Vagina (tissue), 2 donors: ENCODE data around the gene MTMR12. TPM values are rescaled to one million over a fixed set of nuclear protein-coding genes. Genes with fewer than 3 reads are reported as not detected.

ENCODE experiments used
- DNase-seq, 2 donors: peaks; one replicate each; pipeline ENCODE4 v3.0.0-alpha.2; 2017; ENCODE audit errors: extremely low spot score in 2 of 2
- H3K27ac ChIP-seq: fragments of 200-600 bp; sonication (generic); one replicate; pipeline ENCODE4 v1.5.1; 2019
- H3K27me3 ChIP-seq: fragments of 200-600 bp; sonication (generic); one replicate; pipeline ENCODE4 v1.5.1; 2019
- H3K36me3 ChIP-seq, 2 donors: fragments of 200-600 bp; sonication (generic); one replicate each; pipeline ENCODE4 v1.5.1; 2017 to 2019
- H3K4me1 ChIP-seq: fragments of 200-600 bp; sonication (generic); one replicate; pipeline ENCODE4 v1.5.1; 2019
- H3K4me3 ChIP-seq, 2 donors: fragments of 200-600 bp; sonication (generic); 1 replicate in 1 of 2; 2 replicates in 1 of 2; pipeline ENCODE4 v1.5.1; 2016 to 2019
- H3K9me3 ChIP-seq: fragments of 200-600 bp; sonication (generic); one replicate; pipeline ENCODE4 v1.5.1; 2019
- POLR2A ChIP-seq, 2 donors: fragments of 450-650 bp; IDR thresholded peaks; one replicate each; pipeline ENCODE4 v1.6.1; 2017; ENCODE audit warnings: antibody characterized with exemption in 2 of 2, mild to moderate bottlenecking in 2 of 2, moderate library complexity in 2 of 2
- POLR2AphosphoS5 ChIP-seq, 2 donors: sonication (generic); formaldehyde crosslinking; IDR thresholded peaks; one replicate each; pipeline ENCODE4 v1.9.0; 2017; ENCODE audit warnings: antibody characterized with exemption in 2 of 2, mild to moderate bottlenecking in 2 of 2, low read depth in 1 of 2; ENCODE audit not compliant: insufficient read depth in 1 of 2
- intact Hi-C: fragments of 100-400 bp; cut with DNase I; formaldehyde crosslinking; loops from one replicate; pipeline ENCODE4 v1.15.1; 2023
- total RNA-seq: library from RNA; depleted of rRNA; stranded (reverse); fragments of >200 nt; gene quantifications from one replicate; pipeline ENCODE4 v1.2.3, GENCODE V29; 2016
- TF ChIP-seq, protein P1 (sequence below), 3 experiments: fragments of 450-650 bp in 2 of 3; fragments of 200-600 bp in 1 of 3; sonication (generic) in 1 of 3; IDR thresholded peaks; one replicate each; pipeline ENCODE4 v1.5.1; 2017 to 2019; ENCODE audit warnings: antibody characterized with exemption in 3 of 3, mild to moderate bottlenecking in 2 of 3, moderate library complexity in 2 of 3

The MTMR12 gene
- total RNA-seq, 1 donor from 2014 or later, result 23.8 TPM

DNA sequence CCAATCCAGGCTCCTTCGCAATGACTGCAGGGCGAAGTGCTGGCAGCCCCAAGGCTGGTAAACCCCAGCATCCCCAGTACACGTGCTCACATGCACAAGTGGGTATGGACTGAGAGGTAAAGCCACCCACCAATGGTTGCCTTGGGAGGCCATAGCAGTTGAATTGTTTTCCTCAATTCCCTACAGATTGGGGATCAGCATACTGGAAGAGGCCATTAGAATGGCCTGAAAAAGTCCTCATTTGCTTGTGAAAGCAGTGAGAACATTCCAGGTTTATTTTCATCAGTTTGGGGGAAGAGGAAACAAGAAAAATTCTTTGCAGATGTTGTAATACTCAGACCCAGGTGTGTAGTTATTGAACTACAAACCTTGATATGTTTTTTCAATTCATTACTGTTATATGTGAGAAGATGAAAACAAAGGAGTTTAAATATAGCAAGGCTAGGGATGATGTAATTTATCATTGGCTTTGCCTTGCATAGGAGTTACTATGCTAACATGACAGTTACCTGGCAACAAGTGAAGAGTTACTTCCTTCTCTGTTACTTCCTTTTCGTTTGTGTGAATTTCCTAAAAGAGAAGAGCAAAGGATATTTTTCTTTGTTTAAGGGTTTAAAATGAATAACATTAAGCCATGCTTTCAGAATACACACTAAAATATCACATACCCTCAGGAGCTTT, 36.4 kb downstream of the MTMR12 start:
- peaks cover 7% of the 10 kb centered on the region for H3K4me1 ChIP-seq
- H3K4me3 ChIP-seq, result no peak overlapping the region
- no peaks in the 10 kb centered on the region for H3K27me3 ChIP-seq
- H3K9me3 ChIP-seq, result no peaks in the 10 kb centered on the region
- peaks cover 0 to 17% of the 10 kb centered on the region in 2 donors for H3K36me3 ChIP-seq
- DNase-seq, result no peak
- no peak for TF ChIP-seq POLR2AphosphoS5 (IDR thresholded peaks at IDR 0.05; ENCODE audit: insufficient read depth in 1 of 2, low read depth in 1 of 2)
- TF ChIP-seq, protein P1, sequence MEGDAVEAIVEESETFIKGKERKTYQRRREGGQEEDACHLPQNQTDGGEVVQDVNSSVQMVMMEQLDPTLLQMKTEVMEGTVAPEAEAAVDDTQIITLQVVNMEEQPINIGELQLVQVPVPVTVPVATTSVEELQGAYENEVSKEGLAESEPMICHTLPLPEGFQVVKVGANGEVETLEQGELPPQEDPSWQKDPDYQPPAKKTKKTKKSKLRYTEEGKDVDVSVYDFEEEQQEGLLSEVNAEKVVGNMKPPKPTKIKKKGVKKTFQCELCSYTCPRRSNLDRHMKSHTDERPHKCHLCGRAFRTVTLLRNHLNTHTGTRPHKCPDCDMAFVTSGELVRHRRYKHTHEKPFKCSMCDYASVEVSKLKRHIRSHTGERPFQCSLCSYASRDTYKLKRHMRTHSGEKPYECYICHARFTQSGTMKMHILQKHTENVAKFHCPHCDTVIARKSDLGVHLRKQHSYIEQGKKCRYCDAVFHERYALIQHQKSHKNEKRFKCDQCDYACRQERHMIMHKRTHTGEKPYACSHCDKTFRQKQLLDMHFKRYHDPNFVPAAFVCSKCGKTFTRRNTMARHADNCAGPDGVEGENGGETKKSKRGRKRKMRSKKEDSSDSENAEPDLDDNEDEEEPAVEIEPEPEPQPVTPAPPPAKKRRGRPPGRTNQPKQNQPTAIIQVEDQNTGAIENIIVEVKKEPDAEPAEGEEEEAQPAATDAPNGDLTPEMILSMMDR (IDR thresholded peaks at IDR 0.05), result no peak
- intact Hi-C loops, result no loop called here
- no peak overlapping the region for H3K27ac ChIP-seq

DNA sequence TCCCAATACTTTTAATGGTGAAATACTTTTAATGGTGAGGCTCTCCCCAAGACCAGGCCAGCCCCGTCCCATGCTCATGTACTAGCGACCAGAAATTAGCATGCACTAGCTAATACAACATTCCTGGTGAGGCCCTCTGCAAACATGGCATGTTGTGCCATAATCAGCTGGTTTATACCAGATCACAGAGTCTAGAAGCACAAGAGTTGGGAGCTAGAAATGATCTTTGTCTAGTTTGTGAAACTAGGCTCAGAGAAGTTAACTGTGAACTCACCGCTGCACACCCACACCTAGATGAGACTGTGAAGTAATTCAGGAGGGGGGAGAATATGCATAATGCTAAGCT, 37.4 kb downstream of the MTMR12 start:
- TF ChIP-seq POLR2A (IDR thresholded peaks at IDR 0.05) (no peak), POLR2AphosphoS5 (IDR thresholded peaks at IDR 0.05; ENCODE audit: insufficient read depth in 1 of 2, low read depth in 1 of 2) (no peak)
- TF ChIP-seq, protein P1 (IDR thresholded peaks at IDR 0.05), result no peak
- peaks cover 0 to 26% of the 10 kb centered on the region in 2 donors for H3K36me3 ChIP-seq
- no peak for DNase-seq
- peak overlapping the region; percentile 28 for H3K27ac ChIP-seq
- peaks cover 7% of the 10 kb centered on the region for H3K4me1 ChIP-seq
- no peaks in the 10 kb centered on the region for H3K9me3 ChIP-seq
- H3K4me3 ChIP-seq, result no peak overlapping the region
- H3K27me3 ChIP-seq, result no peaks in the 10 kb centered on the region
- intact Hi-C loops, result no loop called here

DNA sequence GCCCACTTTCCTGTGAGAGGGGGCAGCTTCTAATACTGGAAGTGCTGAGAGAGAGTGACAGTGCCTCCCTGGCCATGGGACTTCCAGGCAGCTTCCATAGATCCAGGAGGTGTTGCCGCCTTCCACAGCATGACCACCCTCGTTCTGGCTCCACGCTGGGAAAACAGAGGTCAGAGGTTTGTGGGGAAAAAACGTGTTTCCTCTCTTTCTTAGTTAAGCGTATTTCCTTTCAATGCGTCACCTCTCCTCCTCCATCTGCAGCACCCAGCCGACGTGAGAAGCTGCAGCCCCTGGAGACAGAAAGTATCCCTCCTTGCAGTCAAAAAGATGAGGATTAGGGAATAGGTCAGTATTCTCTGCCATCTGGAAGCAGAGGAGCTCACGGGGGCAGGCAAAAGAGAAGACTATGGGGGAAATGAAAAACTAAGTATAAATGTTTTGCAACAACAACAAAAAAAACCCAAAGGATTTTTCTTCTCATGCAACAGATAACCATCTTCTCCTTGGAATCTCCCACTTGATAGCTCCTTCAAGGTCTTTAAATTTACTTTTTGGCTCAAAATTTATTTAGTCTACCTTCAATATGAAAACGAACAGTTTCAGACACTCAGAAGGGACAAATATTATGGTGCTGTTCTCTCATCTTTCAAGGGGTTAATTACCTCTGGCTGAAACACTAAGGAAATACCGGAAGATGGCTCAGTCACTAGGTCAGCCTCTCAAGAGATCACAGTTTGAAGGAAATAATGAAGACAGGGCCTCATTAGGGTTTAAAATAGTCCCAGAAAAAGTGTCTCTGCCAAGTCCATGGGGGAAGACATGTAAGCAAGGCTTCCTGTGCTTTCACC, 38.0 kb downstream of the MTMR12 start:
- Histone ChIP-seq H3K4me1 (peaks cover 7% of the 10 kb centered on the region), H3K4me3 (no peak overlapping the region), H3K27ac (peak overlapping the region; percentile 28), H3K9me3 (no peaks in the 10 kb centered on the region), H3K27me3 (no peaks in the 10 kb centered on the region), H3K36me3 (peaks cover 0 to 30% of the 10 kb centered on the region in 2 donors)
- intact Hi-C loops, result no loop called here
- no peak for TF ChIP-seq POLR2A (IDR thresholded peaks at IDR 0.05)
- no peak for TF ChIP-seq POLR2AphosphoS5 (IDR thresholded peaks at IDR 0.05; ENCODE audit: insufficient read depth in 1 of 2, low read depth in 1 of 2)
- TF ChIP-seq, protein P1 (IDR thresholded peaks at IDR 0.05), result no peak
- DNase-seq, result no peak

DNA sequence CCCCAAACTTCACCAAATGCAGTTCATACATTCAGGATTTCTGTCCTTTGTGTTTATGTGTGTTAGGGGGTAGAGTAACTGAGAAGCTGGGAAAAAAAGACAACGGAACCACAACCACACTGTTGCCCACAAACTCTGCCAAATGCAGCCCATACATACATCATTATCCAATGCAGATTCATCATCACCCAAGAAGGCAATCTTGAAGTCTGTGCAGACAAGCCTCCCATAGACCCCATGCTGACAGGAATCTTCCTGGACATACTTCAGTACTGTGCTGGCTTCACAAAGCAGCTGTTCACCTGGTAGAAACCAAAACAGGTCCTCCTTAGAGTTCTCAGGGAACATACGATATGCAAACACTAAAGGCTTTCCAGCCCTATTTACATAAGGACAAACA, 38.9 kb downstream of the MTMR12 start:
- Histone ChIP-seq H3K9me3 (no peaks in the 10 kb centered on the region), H3K27ac (no peak overlapping the region), H3K36me3 (peaks cover 0 to 30% of the 10 kb centered on the region in 2 donors), H3K4me1 (peaks cover 7% of the 10 kb centered on the region), H3K27me3 (no peaks in the 10 kb centered on the region), H3K4me3 (no peak overlapping the region)
- no peak for DNase-seq
- TF ChIP-seq, protein P1 (IDR thresholded peaks at IDR 0.05), result no peak
- TF ChIP-seq POLR2A (IDR thresholded peaks at IDR 0.05), result no peak
- no peak for TF ChIP-seq POLR2AphosphoS5 (IDR thresholded peaks at IDR 0.05; ENCODE audit: insufficient read depth in 1 of 2, low read depth in 1 of 2)
- intact Hi-C loops, result no loop called here

DNA sequence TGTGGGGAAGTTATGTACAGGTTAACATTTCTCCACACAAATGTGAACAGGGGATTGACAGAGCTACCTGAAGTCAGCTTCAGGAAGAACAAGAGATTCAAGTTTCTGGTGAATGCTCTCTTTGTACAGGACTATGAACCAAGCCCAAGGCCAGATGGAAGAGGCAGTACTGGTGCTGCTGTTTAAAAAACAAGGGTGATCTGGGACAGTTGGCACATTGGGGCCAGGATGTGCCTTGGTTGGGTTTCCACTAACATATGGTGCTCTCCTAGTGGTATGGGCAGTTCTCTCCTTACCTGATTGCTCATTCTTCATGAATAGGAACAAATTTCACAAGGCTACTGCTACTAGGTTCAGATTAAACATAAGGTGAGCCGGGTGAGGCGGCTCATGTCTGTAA, 40.0 kb downstream of the MTMR12 start:
- Histone ChIP-seq H3K27me3 (no peaks in the 10 kb centered on the region), H3K27ac (no peak overlapping the region), H3K9me3 (no peaks in the 10 kb centered on the region), H3K36me3 (peaks cover 0 to 39% of the 10 kb centered on the region in 2 donors), H3K4me1 (peaks cover 7% of the 10 kb centered on the region), H3K4me3 (no peak overlapping the region)
- intact Hi-C loops, result no loop called here
- no peak for DNase-seq
- TF ChIP-seq, protein P1 (IDR thresholded peaks at IDR 0.05), result no peak
- TF ChIP-seq POLR2AphosphoS5 (IDR thresholded peaks at IDR 0.05; ENCODE audit: insufficient read depth in 1 of 2, low read depth in 1 of 2), result no peak
- no peak for TF ChIP-seq POLR2A (IDR thresholded peaks at IDR 0.05)
